Activated CD8-positive, alpha-beta memory T cell treated with anti-CD3 and anti-CD28 coated beads for 48 hours (primary cell): ENCODE measurements around the gene CFAP97D2.

Source experiments
- DNase-seq, 3 experiments: peaks; one replicate each; pipeline ENCODE4 v3.0.0-alpha.2; 2020; ENCODE audit warnings: low read depth in 2 of 3, low spot score in 2 of 3

CFAP97D2 gene

GRCh38 chr13:114264886-114265611, 86.0 kb downstream of the CFAP97D2 start:
- DNase-seq = no peak

GRCh38 chr13:114266241-114266640, 87.2 kb downstream of the CFAP97D2 start:
- DNase-seq = no peak

- DNase-seq = no peak
Observed at GRCh38 chr13:114268344-114269280, 89.6 kb downstream of the CFAP97D2 start.

GRCh38 chr13:114269281-114269770, 90.3 kb downstream of the CFAP97D2 start:
- DNase-seq = no peak
